Gastroesophageal sphincter (tissue), 4 donors: ENCODE data around the gene AACS. TPM values are rescaled to one million over a fixed set of nuclear protein-coding genes. Genes with fewer than 3 reads are reported as not detected.

Source experiments
- ATAC-seq: fragments of 150-250 bp; one replicate; pipeline ENCODE4 v1.9.1; 2016; ENCODE audit warnings: mild to moderate bottlenecking, moderate library complexity
- H3K27ac ChIP-seq, 4 donors: fragments of 200-600 bp; sonication (generic) in 3 of 4; 1 replicate in 3 of 4; 2 replicates in 1 of 4; pipeline ENCODE4 v1.5.1; 2016 to 2019
- H3K27me3 ChIP-seq: fragments of 200-600 bp; sonication (generic); one replicate; pipeline ENCODE4 v1.5.1; 2019
- H3K36me3 ChIP-seq, 2 donors: fragments of 200-600 bp; sonication (generic); one replicate each; pipeline ENCODE4 v1.5.1; 2019; ENCODE audit warnings: control low read depth in 1 of 2
- H3K4me1 ChIP-seq, 3 donors: fragments of 200-600 bp; sonication (generic); 1 replicate in 2 of 3; 2 replicates in 1 of 3; pipeline ENCODE4 v1.5.1; 2016 to 2019; ENCODE audit warnings: control low read depth in 2 of 3
- H3K4me3 ChIP-seq, 2 donors: fragments of 200-600 bp; sonication (generic); one replicate each; pipeline ENCODE4 v1.5.1; 2019; ENCODE audit warnings: mild to moderate bottlenecking in 1 of 2, moderate library complexity in 1 of 2
- H3K9me3 ChIP-seq, 3 donors: fragments of 200-600 bp; sonication (generic); one replicate each; pipeline ENCODE4 v1.5.1; 2017 to 2019; ENCODE audit warnings: control low read depth in 2 of 3
- CTCF ChIP-seq, 4 experiments: fragments of 200-600 bp in 2 of 4; fragments of 450-650 bp in 2 of 4; sonication (generic) in 1 of 4; IDR thresholded peaks; one replicate each; pipeline ENCODE4 v1.5.1; 2017 to 2019; ENCODE audit warnings: antibody characterized with exemption in 4 of 4, mild to moderate bottlenecking in 2 of 4, moderate library complexity in 2 of 4
- EP300 ChIP-seq: sonication (generic); formaldehyde crosslinking; IDR thresholded peaks from one replicate; pipeline ENCODE4 v1.6.1; 2017; ENCODE audit warnings: antibody characterized with exemption, mild to moderate bottlenecking
- POLR2A ChIP-seq, 2 donors: fragments of 450-650 bp; IDR thresholded peaks; one replicate each; pipeline ENCODE4 v1.6.1; 2017; ENCODE audit warnings: antibody characterized with exemption in 2 of 2, mild to moderate bottlenecking in 2 of 2, moderate library complexity in 1 of 2
- POLR2AphosphoS5 ChIP-seq: sonication (generic); formaldehyde crosslinking; IDR thresholded peaks from one replicate; pipeline ENCODE4 v1.6.1; 2017; ENCODE audit warnings: antibody characterized with exemption
- WGBS, 2 donors: methylation state at CpG; one replicate each; pipeline ENCODE4 v1.1.5; 2018; ENCODE audit warnings: low coverage in 1 of 2; 5-methylcytosine and 5-hydroxymethylcytosine counted together
- total RNA-seq, 4 donors: library from RNA; depleted of rRNA; stranded (reverse); fragments of >200 nt; gene quantifications; one replicate each; pipeline ENCODE4 v1.1.0, GENCODE V29; 2016

The AACS gene
- total RNA-seq, 4 donors from 2014 or later, result 10.3 to 14.6 (median 11.8) TPM

- TF ChIP-seq CTCF (IDR thresholded peaks at IDR 0.05) (no peak), EP300 (no peak), POLR2AphosphoS5 (no peak), POLR2A (IDR thresholded peaks at IDR 0.05) (no peak)
- Histone ChIP-seq H3K9me3 (no peaks in the 10 kb centered on the region), H3K36me3 (peaks cover 0 to 79% of the 10 kb centered on the region in 2 donors), H3K4me3 (no peak overlapping the region), H3K27ac (no peak overlapping the region), H3K27me3 (no peaks in the 10 kb centered on the region), H3K4me1 (no peaks in the 10 kb centered on the region)
- ATAC-seq, result no peak
- WGBS, 2 donors, result 80 to 100% methylated on average over 1 to 9 of the region's 11 CpGs
Observed at GRCh38 chr12:125124320-125124966, 59.2 kb downstream of the AACS start.

GRCh38 chr12:125125271-125125670 is 60.0 kb downstream of the AACS start:
- TF ChIP-seq CTCF (IDR thresholded peaks at IDR 0.05) (no peak), POLR2A (IDR thresholded peaks at IDR 0.05) (no peak), EP300 (no peak), POLR2AphosphoS5 (no peak)
- Histone ChIP-seq H3K36me3 (peaks cover 0 to 81% of the 10 kb centered on the region in 2 donors), H3K27me3 (no peaks in the 10 kb centered on the region), H3K9me3 (no peaks in the 10 kb centered on the region), H3K27ac (no peak overlapping the region), H3K4me1 (no peaks in the 10 kb centered on the region), H3K4me3 (no peak overlapping the region)
- ATAC-seq, result no peak
- 92% methylated on average over 4 of the region's 4 CpGs; no CpG with 5 or more reads in 1 of the 2 donors for WGBS, 2 donors

GRCh38 chr12:125128439-125129178 is 63.4 kb downstream of the AACS start:
- H3K9me3 ChIP-seq, result no peaks in the 10 kb centered on the region
- no peak overlapping the region for H3K27ac ChIP-seq
- H3K36me3 ChIP-seq, result peaks cover 0 to 88% of the 10 kb centered on the region in 2 donors
- no peak overlapping the region for H3K4me3 ChIP-seq
- TF ChIP-seq EP300 (no peak), CTCF (IDR thresholded peaks at IDR 0.05) (no peak), POLR2A (IDR thresholded peaks at IDR 0.05) (no peak), POLR2AphosphoS5 (no peak)
- 88 to 94% methylated on average over 11 of the region's 18 CpGs for WGBS, 2 donors
- H3K4me1 ChIP-seq, result no peaks in the 10 kb centered on the region
- H3K27me3 ChIP-seq, result no peaks in the 10 kb centered on the region
- no peak for ATAC-seq

GRCh38 chr12:125129179-125129571 is 63.9 kb downstream of the AACS start:
- Histone ChIP-seq H3K27me3 (no peaks in the 10 kb centered on the region), H3K9me3 (no peaks in the 10 kb centered on the region), H3K27ac (no peak overlapping the region), H3K36me3 (peaks cover 0 to 88% of the 10 kb centered on the region in 2 donors), H3K4me1 (no peaks in the 10 kb centered on the region), H3K4me3 (no peak overlapping the region)
- WGBS, 2 donors, result 83 to 100% methylated on average over 1 to 8 of the region's 10 CpGs
- no peak for ATAC-seq
- TF ChIP-seq POLR2AphosphoS5 (no peak), EP300 (no peak), CTCF (IDR thresholded peaks at IDR 0.05) (no peak), POLR2A (IDR thresholded peaks at IDR 0.05) (no peak)
